ES-I3 (cell line): ENCODE data around the gene SRRT.

ENCODE experiments used
- H3K36me3 ChIP-seq: 2 replicates; pipeline ENCODE4 v1.6.1; 2013; ENCODE audit warnings: mild to moderate bottlenecking, low read length, control low read depth, moderate library complexity; ENCODE audit not compliant: insufficient read depth
- H3K4me1 ChIP-seq: 2 replicates; pipeline ENCODE4 v1.6.1; 2013; ENCODE audit warnings: mild to moderate bottlenecking, control low read depth, low read length; ENCODE audit not compliant: insufficient read depth
- H3K9ac ChIP-seq: 2 replicates; pipeline ENCODE4 v1.6.1; 2013; ENCODE audit warnings: low read depth, mild to moderate bottlenecking, low read length, moderate library complexity
- H3K9me3 ChIP-seq: 2 replicates; pipeline ENCODE4 v1.6.1; 2013; ENCODE audit warnings: mild to moderate bottlenecking, low read length, moderate library complexity; ENCODE audit not compliant: control insufficient read depth, insufficient read depth

The SRRT gene

GRCh38 chr7:100880645-100881044 lies 5.7 kb downstream of the SRRT start:
- Histone ChIP-seq H3K9ac (no peak overlapping the region), H3K4me1 (peaks cover 7% of the 10 kb centered on the region; the same call in 1 of the 2 replicates), H3K36me3 (peaks cover 26% of the 10 kb centered on the region)

DNA sequence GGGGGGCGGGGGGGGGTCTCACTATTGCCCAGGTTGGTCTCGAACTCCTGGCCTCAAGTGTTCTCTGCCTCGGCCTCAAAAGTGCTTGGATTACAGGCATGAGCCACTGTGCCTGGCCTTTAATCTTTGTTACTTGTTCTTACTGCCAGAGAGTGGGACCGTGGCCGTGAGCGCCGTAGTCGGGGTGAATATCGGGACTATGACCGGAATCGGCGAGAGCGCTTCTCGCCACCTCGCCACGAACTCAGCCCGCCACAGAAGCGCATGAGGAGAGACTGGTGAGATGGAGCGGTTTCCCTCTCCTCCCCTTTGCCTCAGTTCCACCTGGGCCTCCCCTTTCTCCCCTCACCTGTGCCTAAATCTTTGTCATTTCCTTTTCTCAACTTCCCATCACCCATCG lies 6.2 kb downstream of the SRRT start:
- no peak overlapping the region for H3K9ac ChIP-seq
- H3K9me3 ChIP-seq = no peaks in the 10 kb centered on the region
- peaks cover 7% of the 10 kb centered on the region; the same call in 1 of the 2 replicates for H3K4me1 ChIP-seq
- H3K36me3 ChIP-seq = peaks cover 28% of the 10 kb centered on the region

More at GRCh38 chr7:100880645-100881044, 5.7 kb downstream of the SRRT start:
- H3K9me3 ChIP-seq = no peaks in the 10 kb centered on the region

GRCh38 chr7:100882201-100882600 lies 7.3 kb downstream of the SRRT start:
- Histone ChIP-seq H3K9ac (no peak overlapping the region), H3K9me3 (no peaks in the 10 kb centered on the region), H3K36me3 (peaks cover 27% of the 10 kb centered on the region), H3K4me1 (0 out of 2 replicates have a peak, but pooled peaks cover under 1% of the 10 kb centered on the region)

- no peaks in the 10 kb centered on the region for H3K9me3 ChIP-seq
- no peak overlapping the region for H3K9ac ChIP-seq
- 0 out of 2 replicates have a peak, but pooled peaks cover 5% of the 10 kb centered on the region for H3K4me1 ChIP-seq
- peaks cover 32% of the 10 kb centered on the region for H3K36me3 ChIP-seq
These were observed 8.1 kb downstream of the SRRT start for GRCh38 chr7:100882785-100883526.

- H3K9ac ChIP-seq = no peak overlapping the region
- peaks cover 33% of the 10 kb centered on the region for H3K36me3 ChIP-seq
- 0 out of 2 replicates have a peak, but pooled peaks cover 5% of the 10 kb centered on the region for H3K4me1 ChIP-seq
- no peaks in the 10 kb centered on the region for H3K9me3 ChIP-seq
These were observed 10.0 kb downstream of the SRRT start for GRCh38 chr7:100884736-100885439.

GRCh38 chr7:100885440-100886141 lies 10.7 kb downstream of the SRRT start:
- Histone ChIP-seq H3K36me3 (peaks cover 33% of the 10 kb centered on the region), H3K4me1 (0 out of 2 replicates have a peak, but pooled peaks cover 5% of the 10 kb centered on the region), H3K9me3 (no peaks in the 10 kb centered on the region), H3K9ac (no peak overlapping the region)

GRCh38 chr7:100886142-100886935 lies 11.4 kb downstream of the SRRT start:
- Histone ChIP-seq H3K9ac (no peak overlapping the region), H3K4me1 (0 out of 2 replicates have a peak, but pooled peaks cover 5% of the 10 kb centered on the region), H3K36me3 (peaks cover 33% of the 10 kb centered on the region), H3K9me3 (no peaks in the 10 kb centered on the region)

DNA sequence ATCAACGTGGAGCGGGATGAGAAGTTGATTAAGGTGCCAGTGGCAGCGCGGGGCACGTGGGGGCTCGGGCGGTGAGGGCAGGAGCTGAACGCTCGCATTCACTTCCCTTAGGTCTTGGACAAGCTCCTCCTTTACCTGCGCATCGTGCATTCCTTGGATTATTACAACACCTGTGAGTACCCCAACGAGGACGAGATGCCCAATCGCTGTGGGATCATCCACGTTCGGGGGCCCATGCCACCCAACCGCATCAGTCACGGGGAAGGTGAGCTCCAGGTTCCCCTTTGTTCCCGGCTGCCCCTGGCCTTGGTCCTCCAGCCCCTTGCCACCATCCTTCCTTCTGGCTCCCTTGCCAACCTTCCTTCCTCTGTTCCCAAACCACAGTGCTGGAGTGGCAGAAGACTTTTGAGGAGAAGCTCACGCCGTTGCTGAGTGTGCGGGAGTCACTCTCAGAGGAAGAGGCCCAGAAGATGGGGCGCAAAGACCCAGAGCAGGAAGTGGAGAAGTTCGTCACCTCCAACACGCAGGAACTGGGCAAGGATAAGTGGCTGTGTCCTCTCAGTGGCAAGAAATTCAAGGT lies 12.1 kb downstream of the SRRT start:
- H3K9ac ChIP-seq = no peak overlapping the region
- H3K36me3 ChIP-seq = peaks cover 27% of the 10 kb centered on the region
- H3K4me1 ChIP-seq = peaks cover 5% of the 10 kb centered on the region; the same call in 1 of the 2 replicates
- no peaks in the 10 kb centered on the region for H3K9me3 ChIP-seq

- peaks cover 26% of the 10 kb centered on the region for H3K36me3 ChIP-seq
- H3K9me3 ChIP-seq = no peaks in the 10 kb centered on the region
- H3K9ac ChIP-seq = no peak overlapping the region; the same call in 1 of the 2 replicates
- H3K4me1 ChIP-seq = peaks cover 5% of the 10 kb centered on the region; the same call in 1 of the 2 replicates
These were observed 12.8 kb downstream of the SRRT start for GRCh38 chr7:100887516-100888290.

DNA sequence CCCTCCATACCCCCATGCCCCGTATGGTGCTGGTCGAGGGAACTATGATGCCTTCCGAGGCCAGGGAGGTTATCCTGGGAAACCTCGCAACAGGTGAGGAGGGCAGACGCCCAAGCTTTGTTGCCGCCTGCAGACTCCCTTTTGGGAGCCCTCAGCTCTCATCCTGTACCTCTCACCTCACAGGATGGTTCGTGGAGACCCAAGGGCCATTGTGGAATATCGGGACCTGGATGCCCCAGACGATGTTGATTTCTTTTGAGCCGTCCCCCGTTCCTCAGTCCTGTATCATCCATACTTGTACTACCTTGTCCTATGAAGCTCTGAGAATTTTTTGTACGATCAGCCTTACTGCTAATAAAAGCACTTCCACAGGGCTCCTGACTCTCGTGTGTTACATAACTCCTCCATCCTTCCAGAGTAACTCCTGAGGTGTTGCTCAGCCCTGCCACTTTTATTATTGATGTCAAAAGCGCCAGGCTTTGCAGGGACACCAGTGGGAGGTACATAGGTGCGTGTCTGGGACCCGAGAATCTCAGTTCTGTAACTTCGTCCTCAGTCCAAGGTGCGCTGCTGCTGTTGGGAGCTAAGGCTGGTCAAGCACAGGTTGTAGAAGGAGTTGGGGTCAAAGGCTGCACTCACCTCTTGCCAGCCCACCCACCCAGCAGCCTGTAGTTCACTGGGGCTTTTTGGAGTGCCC lies 13.5 kb downstream of the SRRT start:
- H3K4me1 ChIP-seq = peaks cover 5% of the 10 kb centered on the region; the same call in 1 of the 2 replicates
- no peaks in the 10 kb centered on the region for H3K9me3 ChIP-seq
- H3K36me3 ChIP-seq = peaks cover 26% of the 10 kb centered on the region
- H3K9ac ChIP-seq = peak overlapping the region; percentile 84

DNA sequence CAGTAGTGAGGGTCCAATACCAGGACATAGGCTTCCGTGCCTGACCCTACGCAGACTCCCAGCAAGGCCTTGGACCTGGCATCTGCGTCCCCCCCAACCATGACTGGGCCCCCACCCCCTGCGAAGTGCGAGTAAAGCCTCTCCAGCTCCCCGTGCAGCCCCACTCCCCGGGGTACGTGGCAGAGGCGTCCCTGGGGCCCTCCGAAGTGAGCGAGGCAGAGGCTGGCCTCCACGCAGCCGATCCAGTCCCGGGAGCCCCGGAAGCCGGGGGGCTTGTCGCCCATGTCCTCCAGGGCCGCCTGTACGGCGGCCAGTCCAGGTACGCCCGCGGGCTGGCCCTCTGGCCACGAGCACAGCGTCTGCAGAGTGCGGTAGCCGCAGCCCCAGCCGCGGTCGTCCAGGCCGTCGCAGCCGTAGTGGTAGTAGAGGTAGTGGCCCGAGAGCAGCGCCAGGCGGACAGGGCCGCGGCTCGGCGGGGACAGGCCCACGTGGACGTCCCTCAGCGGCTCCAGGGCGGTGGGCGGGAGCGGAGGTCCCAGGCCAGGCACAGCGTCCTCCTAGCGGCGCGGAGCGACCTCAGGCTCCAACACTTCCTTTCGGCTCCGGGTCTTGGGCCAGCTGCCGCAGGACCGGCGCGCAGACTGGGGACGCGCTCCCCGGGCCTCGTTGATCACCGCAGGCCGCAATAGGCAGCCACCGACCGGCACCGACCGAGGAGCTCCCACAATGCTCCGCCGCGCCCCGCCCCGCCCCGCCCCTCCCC lies 14.3 kb downstream of the SRRT start, which contains the start of gene UFSP1:
Gene UFSP1, minus strand, starts transcription at position 728 of the 763 bp plus-strand sequence. Its CDS starts 444 bp downstream, at position 284.
- Histone ChIP-seq H3K36me3 (peaks cover 20% of the 10 kb centered on the region), H3K4me1 (peaks cover 5% of the 10 kb centered on the region; the same call in 1 of the 2 replicates), H3K9ac (peak within 1 kb of the TSS; percentile 84), H3K9me3 (no peaks in the 10 kb centered on the region)
